ENCODE results near the gene HAPLN3. TPM values are rescaled to one million over a fixed set of nuclear protein-coding genes. Genes with fewer than 3 reads are reported as not detected.

Gene HAPLN3
- total RNA-seq, 2 experiments from 2014 or later, result 79.0 to 80.2 TPM

- Histone ChIP-seq H3K27ac (ENCODE audit: low read depth in 1 of 2, low read length in 2 of 2) (no peak overlapping the region), H3K4me3 (ENCODE audit: low read length) (no peak overlapping the region), H3K4me1 (ENCODE audit: insufficient read depth, low read length) (peaks cover 44% of the 10 kb centered on the region), H3K9me3 (ENCODE audit: control insufficient read depth in 1 of 2, insufficient read depth in 1 of 2, low read length in 2 of 2) (no peaks in the 10 kb centered on the region), H3K27me3 (ENCODE audit: control insufficient read depth in 1 of 2, insufficient read depth in 2 of 2, low read length in 2 of 2) (no peaks in the 10 kb centered on the region), H3K36me3 (ENCODE audit: insufficient read depth, low read length) (peaks cover 18% of the 10 kb centered on the region)
- intact Hi-C loops (cut with DNase I, micrococcal nuclease), result loop anchor here in 1 of 2 experiments (10.0 kb wide), 1 partner anchor 362 kb away; the partner anchor contains the start of gene DET1
- CTCF ChIA-PET, result no interaction called here
- ATAC-seq (ENCODE audit: poor library complexity) (no peak), DNase-seq (no peak)
- no peak for TF ChIP-seq CTCF (IDR thresholded peaks at IDR 0.05)
- Mint-ChIP-seq H3K27me3 (no peaks in the 10 kb centered on the region), H3K27ac (peak overlapping the region; percentile 93), H3K4me3 (no peak overlapping the region), H3K36me3 (ENCODE audit: low read depth) (peaks cover 7% of the 10 kb centered on the region), H3K4me1 (ENCODE audit: low read depth) (peaks cover 59% of the 10 kb centered on the region), H3K9me3 (no peaks in the 10 kb centered on the region)
- POLR2A ChIA-PET, result no interaction called here
Observed at GRCh38 chr15:88907111-88907510, 11.8 kb upstream of the HAPLN3 start.

GRCh38 chr15:88906551-88906950 lies 11.2 kb upstream of the HAPLN3 start:
- no peak overlapping the region for H3K4me3 ChIP-seq (ENCODE audit: low read length)
- peaks cover 44% of the 10 kb centered on the region for H3K4me1 ChIP-seq (ENCODE audit: insufficient read depth, low read length)
- Mint-ChIP-seq H3K4me3 (no peak overlapping the region), H3K27ac (peak overlapping the region; percentile 93), H3K27me3 (no peaks in the 10 kb centered on the region), H3K9me3 (no peaks in the 10 kb centered on the region), H3K4me1 (ENCODE audit: low read depth) (peaks cover 58% of the 10 kb centered on the region), H3K36me3 (ENCODE audit: low read depth) (peaks cover 10% of the 10 kb centered on the region)
- no peaks in the 10 kb centered on the region for H3K9me3 ChIP-seq (ENCODE audit: control insufficient read depth in 1 of 2, insufficient read depth in 1 of 2, low read length in 2 of 2)
- H3K27me3 ChIP-seq (ENCODE audit: control insufficient read depth in 1 of 2, insufficient read depth in 2 of 2, low read length in 2 of 2), result no peaks in the 10 kb centered on the region
- ChIA-PET CTCF (no interaction called here), POLR2A (no interaction called here)
- intact Hi-C loops (cut with DNase I, micrococcal nuclease), result loop anchor here in 1 of 2 experiments (10.0 kb wide), 1 partner anchor 362 kb away; the partner anchor contains the start of gene DET1
- H3K27ac ChIP-seq (ENCODE audit: low read depth in 1 of 2, low read length in 2 of 2), result no peak overlapping the region
- no peak for ATAC-seq (ENCODE audit: poor library complexity)
- no peak for TF ChIP-seq CTCF (IDR thresholded peaks at IDR 0.05)
- no peak for DNase-seq
- peaks cover 18% of the 10 kb centered on the region for H3K36me3 ChIP-seq (ENCODE audit: insufficient read depth, low read length)

- Histone ChIP-seq H3K36me3 (ENCODE audit: insufficient read depth, low read length) (peaks cover 18% of the 10 kb centered on the region), H3K27me3 (ENCODE audit: control insufficient read depth in 1 of 2, insufficient read depth in 2 of 2, low read length in 2 of 2) (no peaks in the 10 kb centered on the region), H3K4me3 (ENCODE audit: low read length) (no peak overlapping the region), H3K9me3 (ENCODE audit: control insufficient read depth in 1 of 2, insufficient read depth in 1 of 2, low read length in 2 of 2) (no peaks in the 10 kb centered on the region), H3K27ac (ENCODE audit: low read depth in 1 of 2, low read length in 2 of 2) (peak overlapping the region in 1 of 2 donors; percentile 39), H3K4me1 (ENCODE audit: insufficient read depth, low read length) (peaks cover 43% of the 10 kb centered on the region)
- H3K9me3 Mint-ChIP-seq, result no peaks in the 10 kb centered on the region
- no peak for TF ChIP-seq CTCF (IDR thresholded peaks at IDR 0.05)
- H3K27me3 Mint-ChIP-seq, result no peaks in the 10 kb centered on the region
- intact Hi-C loops (cut with DNase I, micrococcal nuclease), result loop anchor here in 1 of 2 experiments (10.0 kb wide), 1 partner anchor 361 kb away; the partner anchor contains the start of gene DET1
- peaks cover 57% of the 10 kb centered on the region for H3K4me1 Mint-ChIP-seq (ENCODE audit: low read depth)
- ATAC-seq (ENCODE audit: poor library complexity) (no peak), DNase-seq (no peak)
- ChIA-PET POLR2A (interaction anchor here (2.1 kb wide), 1 partner anchor 184 kb away, joined by 22 read pairs; no protein-coding TSS in a partner anchor), CTCF (interaction anchor here (3.1 kb wide), 1 partner anchor 9 kb away, joined by 25 read pairs; the partner anchor contains the start of gene MFGE8)
- no peak overlapping the region for H3K4me3 Mint-ChIP-seq
- H3K27ac Mint-ChIP-seq, result peak overlapping the region; percentile 93
- peaks cover 10% of the 10 kb centered on the region for H3K36me3 Mint-ChIP-seq (ENCODE audit: low read depth)
Observed at GRCh38 chr15:88906130-88906529, 10.8 kb upstream of the HAPLN3 start.

Data from CD4-positive, alpha-beta T cell (primary cell).